Measurements from ENCODE around the gene EPS8. TPM values are rescaled to one million over a fixed set of nuclear protein-coding genes. Genes with fewer than 3 reads are reported as not detected.

Gene EPS8
- total RNA-seq, 4 donors from 2014 or later, result 39.0 to 85.2 (median 57.7) TPM

DNA sequence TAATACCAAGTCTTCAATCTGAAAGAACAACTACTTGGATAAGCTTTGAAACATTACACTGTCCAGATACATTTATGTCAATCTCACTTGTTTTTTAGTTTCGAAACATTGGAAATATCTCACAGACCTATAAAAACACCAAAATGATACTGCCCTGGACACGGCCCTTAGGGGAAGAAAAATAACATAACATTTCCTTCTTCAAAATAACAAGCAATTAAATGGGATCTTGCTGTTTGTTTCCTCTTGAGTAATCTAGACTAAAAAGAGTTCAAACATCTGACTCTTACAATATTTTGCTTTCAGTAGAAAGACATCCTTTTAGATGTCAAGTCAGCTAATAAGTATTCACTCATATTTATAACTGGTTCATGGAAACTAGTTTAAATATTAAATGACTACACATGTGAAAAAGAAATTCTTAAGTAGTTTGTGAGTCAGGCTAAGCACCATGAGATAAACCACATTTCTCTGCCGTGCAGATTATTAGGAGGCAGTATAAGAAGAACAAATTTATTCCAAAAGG, 87.5 kb downstream of the EPS8 start:
- Histone ChIP-seq H3K27ac (peak overlapping the region; percentile 56 to 77 (median 70)), H3K27me3 (no peaks in the 10 kb centered on the region), H3K36me3 (no peaks in the 10 kb centered on the region), H3K4me1 (peaks cover 8 to 47% (median 28%) of the 10 kb centered on the region in 3 donors), H3K9me3 (no peaks in the 10 kb centered on the region), H3K4me3 (no peak overlapping the region)
- WGBS, 2 donors (ENCODE audit: low coverage in 1 of 2), result 3 to 11% methylated on average over 3 of the region's 3 CpGs
- peak; percentile 53 for ATAC-seq
- TF ChIP-seq, protein P1, sequence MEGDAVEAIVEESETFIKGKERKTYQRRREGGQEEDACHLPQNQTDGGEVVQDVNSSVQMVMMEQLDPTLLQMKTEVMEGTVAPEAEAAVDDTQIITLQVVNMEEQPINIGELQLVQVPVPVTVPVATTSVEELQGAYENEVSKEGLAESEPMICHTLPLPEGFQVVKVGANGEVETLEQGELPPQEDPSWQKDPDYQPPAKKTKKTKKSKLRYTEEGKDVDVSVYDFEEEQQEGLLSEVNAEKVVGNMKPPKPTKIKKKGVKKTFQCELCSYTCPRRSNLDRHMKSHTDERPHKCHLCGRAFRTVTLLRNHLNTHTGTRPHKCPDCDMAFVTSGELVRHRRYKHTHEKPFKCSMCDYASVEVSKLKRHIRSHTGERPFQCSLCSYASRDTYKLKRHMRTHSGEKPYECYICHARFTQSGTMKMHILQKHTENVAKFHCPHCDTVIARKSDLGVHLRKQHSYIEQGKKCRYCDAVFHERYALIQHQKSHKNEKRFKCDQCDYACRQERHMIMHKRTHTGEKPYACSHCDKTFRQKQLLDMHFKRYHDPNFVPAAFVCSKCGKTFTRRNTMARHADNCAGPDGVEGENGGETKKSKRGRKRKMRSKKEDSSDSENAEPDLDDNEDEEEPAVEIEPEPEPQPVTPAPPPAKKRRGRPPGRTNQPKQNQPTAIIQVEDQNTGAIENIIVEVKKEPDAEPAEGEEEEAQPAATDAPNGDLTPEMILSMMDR (IDR thresholded peaks at IDR 0.05), result no peak
- no peak for TF ChIP-seq POLR2A (IDR thresholded peaks at IDR 0.05)
- no peak for TF ChIP-seq EP300 (IDR thresholded peaks at IDR 0.05)

DNA sequence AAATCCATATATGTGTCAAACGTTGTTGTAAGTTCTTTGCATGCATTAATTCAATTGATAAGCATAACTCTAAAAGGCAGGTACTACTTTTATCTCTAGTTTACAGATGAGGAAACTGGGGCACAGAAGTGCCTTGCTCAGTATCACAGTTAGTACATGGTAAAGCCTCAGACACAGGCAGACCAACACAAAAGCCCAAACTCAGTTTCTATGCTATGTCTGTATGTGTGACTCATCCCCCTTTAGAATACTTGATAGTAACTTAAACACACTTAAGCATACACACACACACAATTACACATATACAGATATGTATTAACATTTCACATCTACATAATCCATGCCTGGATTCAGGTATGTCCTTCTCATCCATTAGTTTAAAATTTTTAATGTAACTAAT, 88.0 kb downstream of the EPS8 start:
- Histone ChIP-seq H3K27me3 (no peaks in the 10 kb centered on the region), H3K36me3 (no peaks in the 10 kb centered on the region), H3K4me3 (no peak overlapping the region), H3K9me3 (no peaks in the 10 kb centered on the region), H3K27ac (peak overlapping the region; percentile 56 to 77 (median 70)), H3K4me1 (peaks cover 8 to 47% (median 28%) of the 10 kb centered on the region in 3 donors)
- WGBS, 2 donors (ENCODE audit: low coverage in 1 of 2), result 55 to 64% methylated on average over 1 of the region's 1 CpG
- ATAC-seq, result no peak
- no peak for TF ChIP-seq POLR2AphosphoS5 (IDR thresholded peaks at IDR 0.05)
- no peak for TF ChIP-seq POLR2A (IDR thresholded peaks at IDR 0.05)
- TF ChIP-seq EP300 (IDR thresholded peaks at IDR 0.05), result no peak
- TF ChIP-seq, protein P1 (IDR thresholded peaks at IDR 0.05), result no peak

- ATAC-seq, result peak; percentile 61
- H3K4me1 ChIP-seq, result peaks cover 8 to 47% (median 28%) of the 10 kb centered on the region in 3 donors
- peak overlapping the region; percentile 56 to 77 (median 70) for H3K27ac ChIP-seq
- H3K4me3 ChIP-seq, result no peak overlapping the region
- no peaks in the 10 kb centered on the region for H3K27me3 ChIP-seq
- 63 to 71% methylated on average over 1 of the region's 1 CpG for WGBS, 2 donors (ENCODE audit: low coverage in 1 of 2)
- TF ChIP-seq EP300 (IDR thresholded peaks at IDR 0.05) (no peak), POLR2AphosphoS5 (IDR thresholded peaks at IDR 0.05) (peak; percentile 47)
- no peaks in the 10 kb centered on the region for H3K36me3 ChIP-seq
- no peaks in the 10 kb centered on the region for H3K9me3 ChIP-seq
Observed at GRCh38 chr12:15700595-15700994, 88.6 kb downstream of the EPS8 start.

- ATAC-seq, result no peak
- Histone ChIP-seq H3K27me3 (no peaks in the 10 kb centered on the region), H3K4me3 (no peak overlapping the region), H3K36me3 (no peaks in the 10 kb centered on the region), H3K4me1 (peaks cover 8 to 47% (median 28%) of the 10 kb centered on the region in 3 donors), H3K9me3 (no peaks in the 10 kb centered on the region), H3K27ac (peak overlapping the region; percentile 39 to 79 (median 73))
- TF ChIP-seq EP300 (IDR thresholded peaks at IDR 0.05), result no peak
- TF ChIP-seq POLR2AphosphoS5 (IDR thresholded peaks at IDR 0.05), result no peak
- no peak for TF ChIP-seq POLR2A (IDR thresholded peaks at IDR 0.05)
- TF ChIP-seq, protein P1 (IDR thresholded peaks at IDR 0.05), result no peak
- 75 to 88% methylated on average over 6 to 7 of the region's 8 CpGs for WGBS, 2 donors (ENCODE audit: low coverage in 1 of 2)
Observed at GRCh38 chr12:15699886-15700285, 89.3 kb downstream of the EPS8 start.

- WGBS, 2 donors (ENCODE audit: low coverage in 1 of 2), result 20 to 31% methylated on average over 3 of the region's 3 CpGs
- Histone ChIP-seq H3K27me3 (no peaks in the 10 kb centered on the region), H3K36me3 (no peaks in the 10 kb centered on the region), H3K27ac (peak overlapping the region; percentile 67 to 79 (median 73)), H3K9me3 (no peaks in the 10 kb centered on the region), H3K4me3 (no peak overlapping the region), H3K4me1 (peaks cover 8 to 47% (median 28%) of the 10 kb centered on the region in 3 donors)
- peak; percentile 44 for ATAC-seq
- no peak for TF ChIP-seq POLR2A (IDR thresholded peaks at IDR 0.05)
- no peak for TF ChIP-seq EP300 (IDR thresholded peaks at IDR 0.05)
- no peak for TF ChIP-seq POLR2AphosphoS5 (IDR thresholded peaks at IDR 0.05)
- TF ChIP-seq, protein P1 (IDR thresholded peaks at IDR 0.05), result no peak
Observed at GRCh38 chr12:15698377-15698871, 90.8 kb downstream of the EPS8 start.

Measured in gastroesophageal sphincter (tissue), 4 donors.